Diencephalon (tissue), 1 donor: ENCODE measurements around the gene GALNT2. TPM values are rescaled to one million over a fixed set of nuclear protein-coding genes. Genes with fewer than 3 reads are reported as not detected.

Experiments used
- total RNA-seq: library from RNA; depleted of rRNA; stranded (reverse); fragments of >200 nt; gene quantifications from one replicate; pipeline ENCODE4 v1.2.3, GENCODE V29; 2014

The GALNT2 gene
- 47.3 TPM for total RNA-seq

GRCh38 chr1:230066466-230067404 lies at the start of gene GALNT2:
Gene GALNT2 (plus strand): TSS chr1:230067238. CDS start chr1:230067281, 43 bp downstream.

